CD14-positive monocyte (primary cell): ENCODE data around the gene PRIM2. TPM values are rescaled to one million over a fixed set of nuclear protein-coding genes. Genes with fewer than 3 reads are reported as not detected.
"Not testable (repeated sequence)": the region's sequence is repeated elsewhere in the genome, so short reads cannot be mapped to it uniquely, and the experiment has no call there.

Source experiments
- DNase-seq, 3 donors: peaks; one replicate each; pipeline ENCODE4 v3.0.0-alpha.2; 2011 to 2022
- H2AFZ ChIP-seq: 2 replicates; pipeline ENCODE4 v1.6.0; 2012; ENCODE audit warnings: mild to moderate bottlenecking, low read depth, low read length, inconsistent platforms; ENCODE audit not compliant: insufficient read depth, poor library complexity, severe bottlenecking
- H3K27ac ChIP-seq, 2 donors: 1 replicate in 1 of 2; 2 replicates in 1 of 2; pipeline ENCODE4 v1.5.1; 2012 to 2013; ENCODE audit warnings: low read length in 2 of 2, control low read depth in 1 of 2, inconsistent platforms in 1 of 2, low read depth in 1 of 2, mild to moderate bottlenecking in 1 of 2
- H3K27me3 ChIP-seq, 2 donors: one replicate each; pipeline versions ENCODE4 v1.6.0 to v1.6.1; 2011 to 2013; ENCODE audit warnings: low read length in 2 of 2; ENCODE audit not compliant: control insufficient read depth in 2 of 2, insufficient read depth in 2 of 2
- H3K36me3 ChIP-seq, 2 donors: replicated peaks in 1 of 2; 1 replicate in 1 of 2; 2 replicates in 1 of 2; pipeline versions ENCODE4 v1.5.1 to v1.6.1; 2012 to 2013; ENCODE audit warnings: low read length in 2 of 2, control low read depth in 1 of 2, inconsistent platforms in 1 of 2, mild to moderate bottlenecking in 1 of 2; ENCODE audit not compliant: insufficient read depth in 2 of 2, control insufficient read depth in 1 of 2
- H3K4me1 ChIP-seq, 2 donors: 1 replicate in 1 of 2; 2 replicates in 1 of 2; pipeline versions ENCODE4 v1.5.1 to v1.6.1; 2012 to 2013; ENCODE audit warnings: low read length in 2 of 2, control low read depth in 1 of 2, inconsistent platforms in 1 of 2, mild to moderate bottlenecking in 1 of 2, moderate library complexity in 1 of 2; ENCODE audit not compliant: insufficient read depth in 2 of 2, control insufficient read depth in 1 of 2
- H3K4me2 ChIP-seq: replicated peaks from 2 replicates; pipeline ENCODE3; 2012; ENCODE audit warnings: low read length, moderate library complexity, mild to moderate bottlenecking; ENCODE audit not compliant: poor library complexity, severe bottlenecking; ENCODE audit errors: extremely low read depth
- H3K4me3 ChIP-seq, 3 experiments: fragments of 200-600 bp in 1 of 3; sonication (generic) in 1 of 3; replicated peaks in 1 of 3; 1 replicate in 2 of 3; 2 replicates in 1 of 3; pipeline ENCODE4 v1.5.1; 2011 to 2013; ENCODE audit warnings: low read length in 3 of 3, mild to moderate bottlenecking in 3 of 3, control low read depth in 2 of 3, low read depth in 2 of 3, inconsistent platforms in 1 of 3, moderate library complexity in 1 of 3
- H3K79me2 ChIP-seq: 2 replicates; pipeline ENCODE4 v1.6.0; 2012; ENCODE audit warnings: mild to moderate bottlenecking, control low read depth, inconsistent platforms, low read length, moderate library complexity; ENCODE audit not compliant: insufficient read depth
- H3K9ac ChIP-seq: 2 replicates; pipeline ENCODE4 v1.6.0; 2017; ENCODE audit warnings: low read length, mild to moderate bottlenecking; ENCODE audit not compliant: insufficient read depth, poor library complexity, severe bottlenecking
- H3K9me3 ChIP-seq, 2 donors: replicated peaks in 1 of 2; 1 replicate in 1 of 2; 2 replicates in 1 of 2; pipeline versions ENCODE4 v1.5.1 to v1.6.1; 2012 to 2013; ENCODE audit warnings: low read length in 2 of 2, control low read depth in 1 of 2; ENCODE audit not compliant: control insufficient read depth in 1 of 2, insufficient read depth in 1 of 2
- H4K20me1 ChIP-seq: 2 replicates; pipeline ENCODE4 v1.6.0; 2012; ENCODE audit warnings: mild to moderate bottlenecking, low read length, control low read depth, moderate library complexity; ENCODE audit not compliant: insufficient read depth
- H3K27ac Mint-ChIP-seq, 7 donors: one replicate each; pipeline ENCODE4 v1.8.0; 2020; ENCODE audit warnings: mild to moderate bottlenecking in 7 of 7, mixed read lengths in 7 of 7, moderate library complexity in 6 of 7, inconsistent platforms in 2 of 7
- H3K27me3 Mint-ChIP-seq, 3 donors: one replicate each; pipeline ENCODE4 v1.8.0; 2021 to 2022; ENCODE audit warnings: low read depth in 3 of 3, mild to moderate bottlenecking in 3 of 3, mixed read lengths in 3 of 3, moderate library complexity in 3 of 3, inconsistent platforms in 1 of 3
- H3K36me3 Mint-ChIP-seq, 2 donors: one replicate each; pipeline ENCODE4 v1.8.0; 2020; ENCODE audit warnings: mixed read lengths in 2 of 2, inconsistent platforms in 1 of 2, mild to moderate bottlenecking in 1 of 2
- H3K4me1 Mint-ChIP-seq: one replicate; pipeline ENCODE4 v1.8.0; 2020; ENCODE audit warnings: mild to moderate bottlenecking, mixed read lengths
- H3K4me3 Mint-ChIP-seq, 2 donors: one replicate each; pipeline ENCODE4 v1.8.0; 2020; ENCODE audit warnings: mild to moderate bottlenecking in 2 of 2, mixed read lengths in 2 of 2, moderate library complexity in 1 of 2
- H3K9me3 Mint-ChIP-seq, 7 donors: one replicate each; pipeline ENCODE4 v1.8.0; 2020 to 2022; ENCODE audit warnings: mixed read lengths in 7 of 7, mild to moderate bottlenecking in 6 of 7, moderate library complexity in 6 of 7, inconsistent platforms in 2 of 7
- WGBS: methylation state at CpG from one replicate; pipeline ENCODE4 v1.1.5; 2013; ENCODE audit warnings: missing lambda C conversion rate; ENCODE audit not compliant: insufficient coverage; 5-methylcytosine and 5-hydroxymethylcytosine counted together
- intact Hi-C, 2 donors: fragments of 100-400 bp; cut with micrococcal nuclease; formaldehyde crosslinking; loops; one replicate each; pipeline versions ENCODE4 v1.15.0 to v1.15.1; 2023
- polyA plus RNA-seq, 3 donors: library from polyadenylated mRNA; depleted of rRNA in 1 of 3; unstranded in 2 of 3; stranded (reverse) in 1 of 3; fragments of 300-500 nt in 2 of 3; fragments of >200 nt in 1 of 3; fragmentation: Illumina TruSeq in 2 of 3; gene quantifications; 1 replicate in 2 of 3; 2 replicates in 1 of 3; pipeline ENCODE4 v1.2.3, GENCODE V29; 2012 to 2021

The PRIM2 gene
- polyA plus RNA-seq, 3 donors = 2.8 to 5.1 (median 4.2) TPM

DNA sequence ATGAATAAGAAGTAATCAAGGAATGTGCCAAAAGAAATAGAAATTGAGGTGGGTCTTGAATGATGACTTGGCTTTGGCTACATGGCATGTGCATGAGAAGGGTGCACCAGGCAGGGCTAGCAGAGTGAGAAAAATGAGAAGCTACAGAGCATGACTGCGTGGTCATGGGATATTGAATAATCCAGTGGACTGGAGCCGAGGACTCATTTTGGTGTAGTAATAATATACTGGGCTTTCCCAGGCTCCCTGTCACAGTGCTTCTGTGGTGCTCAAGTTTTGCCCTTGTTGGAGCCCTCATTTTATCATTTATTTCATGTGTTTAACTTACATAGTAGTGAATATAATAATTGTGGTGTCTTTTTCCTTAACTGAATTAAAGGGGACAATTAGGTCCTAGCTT is 217.7 kb downstream of the PRIM2 start:
- H3K27ac Mint-ChIP-seq, H3K4me2 ChIP-seq, H3K4me1 Mint-ChIP-seq, H4K20me1 ChIP-seq, H3K79me2 ChIP-seq, H3K9me3 ChIP-seq, H2AFZ ChIP-seq, H3K9me3 Mint-ChIP-seq, H3K27ac ChIP-seq, H3K36me3 ChIP-seq, H3K4me3 ChIP-seq, H3K27me3 ChIP-seq, H3K9ac ChIP-seq, H3K27me3 Mint-ChIP-seq, H3K4me1 ChIP-seq, intact Hi-C loops, H3K4me3 Mint-ChIP-seq: not testable (repeated sequence)
- peak in 1 of 3 donors; percentile 2 for DNase-seq
- H3K36me3 Mint-ChIP-seq = peaks cover 9 to 11% of the 10 kb centered on the region in 2 donors
- WGBS = no CpG with 5 or more reads among the region's 2 CpGs

DNA sequence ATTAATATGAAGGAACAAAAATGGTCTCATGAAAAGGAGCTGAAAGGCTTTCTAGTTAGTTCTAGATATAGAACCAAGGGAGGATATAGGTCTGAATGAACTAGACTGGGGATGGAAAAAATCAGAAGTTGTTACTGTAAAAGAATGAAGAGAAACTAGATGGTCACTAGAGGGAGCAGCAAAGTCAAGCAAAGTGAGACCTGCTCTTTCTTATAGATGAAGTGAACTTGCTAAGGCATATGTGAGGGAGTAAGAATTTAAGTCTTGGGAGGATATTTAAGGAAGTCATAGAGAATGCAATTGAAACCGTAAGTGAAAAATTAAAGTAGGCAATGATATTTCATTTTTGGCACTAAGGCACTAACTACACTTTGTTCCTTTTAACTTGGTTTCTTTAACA is 218.6 kb downstream of the PRIM2 start:
- H2AFZ ChIP-seq, H3K36me3 ChIP-seq, H3K9me3 ChIP-seq, H3K9ac ChIP-seq, H3K4me1 ChIP-seq, intact Hi-C loops, H3K4me3 Mint-ChIP-seq, H3K9me3 Mint-ChIP-seq, H3K4me3 ChIP-seq, H3K27me3 Mint-ChIP-seq, H3K4me1 Mint-ChIP-seq, H3K27ac ChIP-seq, H3K79me2 ChIP-seq, H4K20me1 ChIP-seq, H3K4me2 ChIP-seq, H3K27me3 ChIP-seq: not testable (repeated sequence)
- Mint-ChIP-seq H3K36me3 (peaks cover 10 to 11% of the 10 kb centered on the region in 2 donors), H3K27ac (peak overlapping the region in 1 of 7 donors; percentile 53)
- peak in 1 of 3 donors; percentile 7 for DNase-seq
- WGBS = no CpG with 5 or more reads among the region's 1 CpG

DNA sequence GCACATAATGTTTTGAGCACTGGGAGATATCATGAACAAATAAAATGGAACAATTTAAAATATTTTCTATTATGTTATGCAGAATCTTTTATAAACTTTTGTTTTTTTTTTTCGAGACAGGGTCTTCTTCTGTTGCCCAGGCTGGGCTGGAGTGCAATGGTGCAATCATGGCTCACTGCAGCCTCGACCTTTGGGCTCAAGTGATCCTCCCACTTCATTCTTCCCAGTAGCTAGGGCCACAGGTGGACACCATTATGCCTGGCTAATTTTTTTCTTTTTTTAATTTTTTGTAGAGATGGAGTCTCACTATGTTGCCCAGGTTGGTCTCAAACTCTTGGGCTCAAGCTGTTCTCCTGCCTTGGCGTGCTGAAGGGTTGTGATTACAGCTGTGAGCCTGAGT is 220.5 kb downstream of the PRIM2 start:
- no CpG with 5 or more reads among the region's 3 CpGs for WGBS
- H3K36me3 Mint-ChIP-seq = peaks cover 10 to 14% of the 10 kb centered on the region in 2 donors

DNA sequence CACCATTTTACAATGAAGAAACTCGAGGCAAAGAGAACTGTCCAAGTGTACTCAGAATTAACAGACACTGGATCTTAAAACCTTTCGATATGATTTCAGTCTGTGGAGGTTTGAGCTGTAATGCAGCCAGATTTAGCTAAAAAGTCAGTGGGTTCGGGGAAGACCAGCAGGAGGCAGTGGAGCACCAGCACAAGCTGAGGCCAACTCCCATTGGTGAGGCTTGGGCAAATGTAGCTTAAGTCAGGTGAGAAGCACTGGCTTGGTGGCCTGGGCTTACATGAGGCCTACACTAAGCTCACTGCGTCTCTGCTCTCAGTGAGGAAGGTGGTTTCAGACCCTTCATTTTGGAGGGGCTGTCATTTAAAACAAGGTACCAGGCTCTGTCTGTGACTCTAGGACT is 234.5 kb downstream of the PRIM2 start:
- H3K27me3 Mint-ChIP-seq = not testable (repeated sequence)

More for the DNA sequence above, 220.5 kb downstream of the PRIM2 start:
- H3K27me3 ChIP-seq, H3K4me3 ChIP-seq, H2AFZ ChIP-seq, H3K4me2 ChIP-seq, H3K9me3 ChIP-seq, intact Hi-C loops, H3K27ac ChIP-seq, H3K27me3 Mint-ChIP-seq, H3K4me1 Mint-ChIP-seq, H3K36me3 ChIP-seq, H4K20me1 ChIP-seq, H3K4me1 ChIP-seq, H3K27ac Mint-ChIP-seq, H3K9me3 Mint-ChIP-seq, H3K79me2 ChIP-seq, DNase-seq, H3K4me3 Mint-ChIP-seq, H3K9ac ChIP-seq: not testable (repeated sequence)

More for the DNA sequence above, 234.5 kb downstream of the PRIM2 start:
- WGBS = no CpG with 5 or more reads among the region's 4 CpGs
- H3K4me1 ChIP-seq, H3K27me3 ChIP-seq, H4K20me1 ChIP-seq, H3K4me1 Mint-ChIP-seq, H3K36me3 Mint-ChIP-seq, intact Hi-C loops, H3K4me2 ChIP-seq, H3K79me2 ChIP-seq, H3K27ac Mint-ChIP-seq, H2AFZ ChIP-seq, DNase-seq, H3K9me3 Mint-ChIP-seq, H3K4me3 Mint-ChIP-seq, H3K27ac ChIP-seq, H3K4me3 ChIP-seq, H3K9me3 ChIP-seq, H3K36me3 ChIP-seq, H3K9ac ChIP-seq: not testable (repeated sequence)
